GM12874 (cell line): Measurements from ENCODE around the gene ALLC.

ENCODE experiments used
- TF ChIP-seq, protein P1 (sequence below): IDR thresholded peaks from 2 replicates; pipeline ENCODE4 v1.5.1; 2011; ENCODE audit warnings: low read depth, mild to moderate bottlenecking, control low read depth, low read length, moderate library complexity; ENCODE audit not compliant: insufficient read depth

ALLC gene

DNA sequence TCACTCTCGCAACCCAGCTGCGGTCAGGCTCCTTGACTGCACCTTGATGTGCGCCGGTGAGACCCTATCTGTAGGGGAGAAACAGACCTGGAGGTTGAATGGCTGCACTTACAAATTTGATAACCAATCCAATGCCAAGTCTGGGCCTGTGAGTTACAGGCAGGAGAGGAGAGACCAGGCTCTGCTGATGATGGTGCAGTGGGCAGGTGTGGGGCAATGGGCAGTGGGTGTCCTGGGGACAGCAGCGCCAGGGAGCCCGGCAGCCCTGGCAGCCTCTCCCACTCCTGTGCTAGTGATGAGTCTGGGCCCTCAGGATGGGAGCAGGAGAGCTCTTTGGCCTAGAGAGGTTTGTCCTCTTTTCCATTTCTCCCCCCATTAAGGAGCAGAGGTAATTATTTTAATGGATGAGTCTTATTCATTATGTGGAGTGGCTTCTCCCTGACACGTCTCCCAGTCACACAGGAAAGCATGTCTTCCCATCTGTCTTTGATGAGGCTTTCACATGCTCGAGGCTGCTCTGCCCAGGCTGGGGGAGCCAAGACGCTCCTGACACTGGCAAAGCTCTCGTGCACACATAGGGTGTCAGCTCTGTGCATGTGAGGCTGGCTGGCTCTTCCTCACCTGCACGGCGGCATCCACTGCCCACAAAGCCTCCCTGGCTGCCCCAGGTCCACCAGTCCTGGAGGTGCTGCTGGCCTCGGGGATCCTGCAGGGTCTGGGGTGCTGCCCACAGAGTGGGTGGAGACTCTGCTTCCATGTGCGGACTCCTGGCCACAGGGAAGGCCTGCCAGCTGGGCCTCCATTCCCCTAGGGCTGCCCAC is 10.0 kb upstream of the ALLC start:
- TF ChIP-seq, protein P1, sequence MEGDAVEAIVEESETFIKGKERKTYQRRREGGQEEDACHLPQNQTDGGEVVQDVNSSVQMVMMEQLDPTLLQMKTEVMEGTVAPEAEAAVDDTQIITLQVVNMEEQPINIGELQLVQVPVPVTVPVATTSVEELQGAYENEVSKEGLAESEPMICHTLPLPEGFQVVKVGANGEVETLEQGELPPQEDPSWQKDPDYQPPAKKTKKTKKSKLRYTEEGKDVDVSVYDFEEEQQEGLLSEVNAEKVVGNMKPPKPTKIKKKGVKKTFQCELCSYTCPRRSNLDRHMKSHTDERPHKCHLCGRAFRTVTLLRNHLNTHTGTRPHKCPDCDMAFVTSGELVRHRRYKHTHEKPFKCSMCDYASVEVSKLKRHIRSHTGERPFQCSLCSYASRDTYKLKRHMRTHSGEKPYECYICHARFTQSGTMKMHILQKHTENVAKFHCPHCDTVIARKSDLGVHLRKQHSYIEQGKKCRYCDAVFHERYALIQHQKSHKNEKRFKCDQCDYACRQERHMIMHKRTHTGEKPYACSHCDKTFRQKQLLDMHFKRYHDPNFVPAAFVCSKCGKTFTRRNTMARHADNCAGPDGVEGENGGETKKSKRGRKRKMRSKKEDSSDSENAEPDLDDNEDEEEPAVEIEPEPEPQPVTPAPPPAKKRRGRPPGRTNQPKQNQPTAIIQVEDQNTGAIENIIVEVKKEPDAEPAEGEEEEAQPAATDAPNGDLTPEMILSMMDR: no peak

DNA sequence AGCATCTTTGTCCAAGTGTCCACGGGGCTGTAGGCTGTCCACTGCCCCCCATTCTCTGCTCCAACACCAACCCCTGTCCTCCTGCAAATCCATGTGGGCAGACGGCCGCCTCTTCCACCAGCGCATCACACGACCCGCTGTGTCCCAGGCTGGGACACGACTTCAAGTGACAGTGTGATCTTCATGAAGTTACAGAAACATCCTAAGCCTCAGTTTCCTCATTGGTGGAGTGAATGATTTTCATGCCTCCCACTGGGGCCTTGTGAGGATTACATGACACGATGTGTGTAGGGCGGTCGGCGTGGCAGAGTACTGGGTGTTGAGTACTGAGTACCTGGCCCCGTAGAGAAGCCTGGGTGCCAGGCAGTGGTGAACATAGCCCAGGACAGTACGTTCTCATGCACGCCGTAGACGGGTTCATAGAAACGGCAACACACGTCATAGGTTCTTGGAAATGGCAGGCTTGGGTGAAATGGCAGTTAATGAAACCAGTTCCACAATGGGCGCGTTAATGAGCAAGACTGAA is 9.3 kb upstream of the ALLC start:
- TF ChIP-seq, protein P1: no peak

DNA sequence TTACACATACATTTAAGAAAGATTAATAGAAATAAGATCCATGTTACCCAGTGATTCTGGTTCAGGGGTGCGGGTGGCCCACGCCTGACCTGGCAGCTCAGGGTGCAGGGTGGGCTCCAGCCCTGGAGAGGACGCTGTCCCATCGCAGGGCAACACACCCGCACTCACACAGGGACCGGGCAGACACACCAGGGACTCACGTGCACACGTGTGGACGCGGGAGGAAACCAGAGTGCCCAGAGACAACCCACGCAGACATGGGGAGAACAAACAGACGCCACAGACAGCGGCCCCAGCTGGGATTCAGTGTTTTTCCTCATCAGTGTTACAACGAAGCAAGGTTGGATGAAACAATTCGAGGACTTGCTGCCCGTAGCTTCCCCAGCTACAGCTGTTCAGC is 8.4 kb upstream of the ALLC start:
- TF ChIP-seq, protein P1: no peak

DNA sequence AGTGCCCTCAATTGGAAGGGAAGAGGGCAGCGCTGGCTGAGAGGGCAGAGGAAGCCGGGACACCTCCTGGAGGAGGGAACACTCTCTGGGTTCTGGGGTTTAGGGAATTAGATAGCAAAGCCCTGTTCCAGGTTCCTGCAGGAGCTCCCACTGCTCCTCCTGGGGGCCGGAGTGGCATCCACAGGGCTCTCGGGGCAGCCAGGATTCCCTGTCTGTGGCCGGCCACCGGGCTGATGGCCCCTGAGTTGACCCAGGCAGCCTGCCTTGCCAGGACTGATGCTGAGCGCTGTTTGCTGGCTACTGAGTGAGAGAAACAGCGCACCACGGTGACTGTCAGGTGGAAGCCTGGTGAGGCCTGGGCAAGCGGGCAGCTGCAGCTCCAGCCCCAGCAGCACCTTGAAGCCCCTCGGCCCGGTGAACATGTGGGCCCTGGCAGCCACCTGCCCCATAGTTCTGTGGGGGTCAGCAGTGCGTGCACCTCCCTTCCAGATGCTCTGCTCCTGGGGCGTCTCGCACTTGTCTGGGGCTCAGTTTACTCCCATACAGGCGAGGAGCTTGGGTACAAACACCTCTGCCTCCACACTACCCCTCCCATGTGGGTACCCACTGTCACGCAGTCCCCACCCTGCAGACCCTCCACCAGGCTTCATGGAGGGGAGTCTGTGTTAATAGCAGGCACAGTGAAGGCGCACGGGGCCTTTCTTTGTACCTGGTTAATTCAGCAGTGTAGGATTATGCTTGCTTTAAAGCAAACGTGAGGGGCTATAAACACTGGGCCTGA is 7.7 kb upstream of the ALLC start:
- TF ChIP-seq, protein P1: no peak

DNA sequence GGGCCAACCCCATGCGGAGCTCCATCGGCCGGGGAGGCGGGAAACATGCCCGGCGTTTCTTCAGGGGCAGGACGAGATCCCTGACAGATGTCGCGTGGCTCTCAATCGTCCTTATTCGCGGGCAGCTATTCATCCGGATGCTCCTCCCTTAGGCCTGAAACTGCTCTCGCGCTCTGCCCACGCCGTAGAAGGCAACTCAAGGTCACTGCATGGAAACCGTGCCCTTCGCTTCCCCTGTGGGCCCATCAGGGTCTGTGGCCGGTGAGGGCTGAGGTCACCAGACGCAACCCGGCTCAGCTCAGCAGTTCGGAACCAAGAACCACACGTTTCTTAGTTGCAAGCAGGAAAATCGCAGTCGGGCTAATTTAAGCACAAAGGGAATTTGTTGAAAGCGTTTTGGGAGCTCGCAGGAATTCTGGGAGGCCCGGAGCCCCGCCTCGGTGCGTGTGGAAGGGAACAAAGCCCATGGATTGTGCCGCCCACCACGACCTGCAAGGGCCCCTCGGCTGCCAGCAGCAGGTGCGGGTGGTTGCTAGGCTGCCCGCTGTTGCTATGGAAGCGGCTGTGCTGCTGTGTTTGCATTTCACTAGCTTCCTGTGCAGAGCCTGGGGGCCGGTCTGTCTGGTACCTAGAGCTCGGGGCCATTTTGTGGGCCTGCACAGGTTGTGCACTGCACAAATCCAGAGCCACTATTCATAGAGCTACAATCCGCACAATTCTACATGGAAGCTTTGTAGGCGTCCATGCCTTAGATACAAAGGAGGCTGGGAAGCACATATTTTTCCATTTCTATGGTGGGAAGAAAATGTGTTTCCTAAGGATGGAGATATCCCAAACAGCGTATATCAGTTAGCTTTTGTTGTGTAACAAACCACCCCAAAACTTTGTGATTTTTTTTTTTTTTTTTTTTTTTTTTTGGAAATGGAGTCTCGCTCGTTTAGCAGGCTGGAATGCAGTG is 6.0 kb upstream of the ALLC start:
- TF ChIP-seq, protein P1: no peak

DNA sequence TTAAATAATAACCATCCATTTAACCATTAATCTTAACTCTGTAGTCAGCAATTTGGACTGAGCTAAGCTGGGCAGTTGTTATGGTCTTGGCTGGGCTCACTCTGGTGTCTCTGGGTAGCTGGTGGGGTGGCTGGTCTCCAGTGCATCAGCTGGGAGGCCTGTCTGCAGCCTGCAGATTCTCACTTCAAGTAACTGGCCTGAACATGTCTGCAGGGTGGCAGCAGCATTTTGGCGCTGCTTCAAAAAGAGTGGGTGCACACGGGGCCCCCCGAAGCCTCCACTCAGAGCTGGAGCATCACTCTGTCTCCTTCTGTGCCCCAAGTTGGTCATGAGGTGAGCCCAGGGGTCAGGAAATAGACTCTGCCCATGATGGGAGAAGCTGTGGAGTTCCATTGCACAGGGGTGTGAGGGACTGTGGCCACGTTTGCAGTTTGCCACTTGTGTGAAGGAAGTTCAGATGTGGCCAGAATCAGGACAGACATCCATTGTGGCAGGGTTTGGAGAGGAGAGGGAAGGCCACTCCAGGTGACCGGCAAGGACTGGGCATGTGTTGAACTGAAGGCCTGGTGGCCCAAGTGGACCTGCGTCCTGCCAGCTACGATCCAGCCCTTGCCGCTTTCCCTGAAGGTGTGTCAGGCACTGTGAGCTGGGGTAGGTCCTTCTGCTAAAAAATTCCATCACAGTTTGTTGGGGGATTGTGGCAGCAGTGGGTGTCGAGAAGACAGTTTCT is 4.9 kb upstream of the ALLC start:
- TF ChIP-seq, protein P1: no peak
